Osteoblast (primary cell): ENCODE measurements around the gene HES4. TPM values are rescaled to one million over a fixed set of nuclear protein-coding genes. Genes with fewer than 3 reads are reported as not detected.
A peak's percentile ranks its signal among the peaks of the same experiment; 100 is the strongest.

ENCODE experiments used
- DNase-seq: peaks from one replicate; pipeline ENCODE4 v3.0.0; 2011; ENCODE audit warnings: low spot score, mixed read lengths; ENCODE audit not compliant: insufficient read length; ENCODE audit errors: missing footprints
- H2AFZ ChIP-seq: 2 replicates; pipeline ENCODE4 v1.6.0; 2011; ENCODE audit warnings: mild to moderate bottlenecking, low read length
- H3K27ac ChIP-seq: 2 replicates; pipeline ENCODE4 v1.5.1; 2011; ENCODE audit warnings: mild to moderate bottlenecking, low read depth, low read length, moderate library complexity
- H3K27me3 ChIP-seq: 2 replicates; pipeline ENCODE4 v1.6.0; 2012; ENCODE audit warnings: mild to moderate bottlenecking, control low read depth, inconsistent platforms, low read length, moderate library complexity; ENCODE audit not compliant: insufficient read depth
- H3K36me3 ChIP-seq: 2 replicates; pipeline ENCODE4 v1.5.1; 2011; ENCODE audit warnings: mild to moderate bottlenecking, low read length, control low read depth, moderate library complexity; ENCODE audit not compliant: insufficient read depth
- H3K4me1 ChIP-seq: 2 replicates; pipeline ENCODE4 v1.5.1; 2011; ENCODE audit warnings: mild to moderate bottlenecking, low read length, control low read depth, moderate library complexity; ENCODE audit not compliant: insufficient read depth
- H3K4me2 ChIP-seq: 2 replicates; pipeline ENCODE4 v1.6.0; 2011; ENCODE audit warnings: mild to moderate bottlenecking, low read length; ENCODE audit not compliant: insufficient read depth
- H3K4me3 ChIP-seq: fragments of 200-600 bp; sonication (generic); 3 replicates; pipeline ENCODE4 v1.5.1; 2012; ENCODE audit warnings: mild to moderate bottlenecking, low read length, inconsistent platforms; ENCODE audit not compliant: insufficient read depth
- H3K79me2 ChIP-seq: 2 replicates; pipeline ENCODE4 v1.6.0; 2012; ENCODE audit warnings: mild to moderate bottlenecking, low read length, control low read depth, inconsistent platforms; ENCODE audit not compliant: insufficient read depth
- H3K9me3 ChIP-seq: 2 replicates; pipeline ENCODE4 v1.5.1; 2011; ENCODE audit warnings: low read depth, low read length, control low read depth
- H4K20me1 ChIP-seq: 2 replicates; pipeline ENCODE4 v1.6.0; 2012; ENCODE audit warnings: mild to moderate bottlenecking, low read length, control low read depth; ENCODE audit not compliant: insufficient read depth
- total RNA-seq: library from RNA; depleted of rRNA; stranded (reverse); fragments of >200 nt; gene quantifications from 2 replicates; pipeline ENCODE4 v1.2.3, GENCODE V29; 2012
- TF ChIP-seq, protein P1 (sequence below): IDR thresholded peaks from 2 replicates; pipeline ENCODE4 v1.5.1; 2011; ENCODE audit warnings: mild to moderate bottlenecking, low read depth, low read length, moderate library complexity; ENCODE audit errors: extremely low read depth

HES4 gene
- total RNA-seq, 1 donor: 0.72 TPM

- Histone ChIP-seq H3K9me3 (no peaks in the 10 kb centered on the region), H3K4me1 (peaks cover 4% of the 10 kb centered on the region), H2AFZ (peak overlapping the region; percentile 22), H4K20me1 (peaks cover 3% of the 10 kb centered on the region), H3K36me3 (no peaks in the 10 kb centered on the region), H3K27ac (peak overlapping the region; percentile 41), H3K4me2 (peak overlapping the region; percentile 59), H3K4me3 (peak overlapping the region; percentile 60), H3K27me3 (peaks cover 50% of the 10 kb centered on the region), H3K79me2 (no peaks in the 10 kb centered on the region)
- TF ChIP-seq, protein P1, sequence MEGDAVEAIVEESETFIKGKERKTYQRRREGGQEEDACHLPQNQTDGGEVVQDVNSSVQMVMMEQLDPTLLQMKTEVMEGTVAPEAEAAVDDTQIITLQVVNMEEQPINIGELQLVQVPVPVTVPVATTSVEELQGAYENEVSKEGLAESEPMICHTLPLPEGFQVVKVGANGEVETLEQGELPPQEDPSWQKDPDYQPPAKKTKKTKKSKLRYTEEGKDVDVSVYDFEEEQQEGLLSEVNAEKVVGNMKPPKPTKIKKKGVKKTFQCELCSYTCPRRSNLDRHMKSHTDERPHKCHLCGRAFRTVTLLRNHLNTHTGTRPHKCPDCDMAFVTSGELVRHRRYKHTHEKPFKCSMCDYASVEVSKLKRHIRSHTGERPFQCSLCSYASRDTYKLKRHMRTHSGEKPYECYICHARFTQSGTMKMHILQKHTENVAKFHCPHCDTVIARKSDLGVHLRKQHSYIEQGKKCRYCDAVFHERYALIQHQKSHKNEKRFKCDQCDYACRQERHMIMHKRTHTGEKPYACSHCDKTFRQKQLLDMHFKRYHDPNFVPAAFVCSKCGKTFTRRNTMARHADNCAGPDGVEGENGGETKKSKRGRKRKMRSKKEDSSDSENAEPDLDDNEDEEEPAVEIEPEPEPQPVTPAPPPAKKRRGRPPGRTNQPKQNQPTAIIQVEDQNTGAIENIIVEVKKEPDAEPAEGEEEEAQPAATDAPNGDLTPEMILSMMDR: no peak
- peak; percentile 99 for DNase-seq
Measured at GRCh38 chr1:1000357-1001056, 610 bp upstream of the HES4 start.

- Histone ChIP-seq H3K36me3 (no peaks in the 10 kb centered on the region), H3K4me1 (peaks cover 4% of the 10 kb centered on the region), H3K4me3 (peak overlapping the region; percentile 60), H4K20me1 (no peaks in the 10 kb centered on the region), H3K4me2 (peak overlapping the region; percentile 32), H3K27ac (no peak overlapping the region), H3K9me3 (no peaks in the 10 kb centered on the region), H3K27me3 (peaks cover 48% of the 10 kb centered on the region), H2AFZ (no peak overlapping the region), H3K79me2 (no peaks in the 10 kb centered on the region)
- TF ChIP-seq, protein P1: no peak
- DNase-seq: peak; percentile 90
Measured at GRCh38 chr1:998995-999724, 737 bp downstream of the HES4 start.

DNA sequence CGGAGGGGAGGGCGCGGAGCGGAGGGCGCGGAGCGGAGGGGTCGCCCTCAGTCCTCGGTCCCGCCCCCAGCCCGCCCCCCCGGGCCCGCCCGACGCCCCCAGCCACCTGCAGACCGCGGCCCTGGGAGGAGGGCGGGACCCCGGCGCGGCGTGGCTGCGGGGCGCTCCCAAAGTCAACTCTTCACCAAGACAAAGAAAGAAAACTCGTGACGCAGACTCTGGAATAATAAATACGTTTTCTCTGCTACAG is 1.2 kb downstream of the HES4 start:
- H3K27ac ChIP-seq: no peak overlapping the region
- TF ChIP-seq, protein P1: no peak
- no peak for DNase-seq
- no peak overlapping the region for H2AFZ ChIP-seq
- peak overlapping the region; percentile 60 for H3K4me3 ChIP-seq
- H3K4me1 ChIP-seq: peaks cover 4% of the 10 kb centered on the region
- peaks cover 48% of the 10 kb centered on the region for H3K27me3 ChIP-seq
- no peaks in the 10 kb centered on the region for H3K9me3 ChIP-seq
- no peaks in the 10 kb centered on the region for H3K79me2 ChIP-seq
- H3K36me3 ChIP-seq: no peaks in the 10 kb centered on the region
- H4K20me1 ChIP-seq: no peaks in the 10 kb centered on the region
- peak overlapping the region; percentile 32 for H3K4me2 ChIP-seq

DNA sequence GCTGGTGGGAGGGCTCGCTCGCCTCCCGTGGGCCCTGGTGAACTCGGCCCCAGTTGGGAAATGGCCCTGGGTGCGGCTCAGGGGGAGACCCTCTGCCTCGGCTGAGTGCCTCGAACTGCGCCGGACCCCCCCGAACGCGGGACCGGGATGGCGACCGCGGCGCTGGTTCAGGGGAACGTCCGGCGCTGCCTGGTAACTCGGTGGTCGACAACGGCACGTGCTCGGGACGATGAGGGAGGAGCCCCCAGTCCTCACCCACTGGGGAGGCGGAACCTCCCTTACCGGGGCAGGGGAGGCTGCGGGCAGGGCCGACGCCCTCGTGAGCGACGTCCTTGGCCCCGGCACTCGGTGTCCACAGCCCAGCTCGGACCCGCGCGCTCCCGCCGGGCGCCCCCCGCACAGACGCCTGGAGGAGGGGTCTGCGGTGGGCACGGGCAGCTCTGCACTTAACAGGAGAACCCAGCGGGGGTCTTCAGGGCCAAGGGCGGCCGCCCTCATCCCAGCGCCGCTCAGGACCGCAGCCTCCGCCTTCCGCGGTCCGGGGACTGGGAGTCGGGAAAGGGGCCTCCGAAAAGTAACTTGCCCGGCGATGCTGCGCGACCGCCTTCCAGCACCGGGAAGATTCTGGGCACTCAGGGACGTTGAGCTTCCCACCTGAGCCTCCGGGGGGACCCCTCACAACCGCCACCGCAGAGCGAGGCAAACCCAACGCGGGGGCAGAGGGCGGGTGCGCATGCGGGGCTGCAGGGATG is 1.7 kb downstream of the HES4 start:
- Histone ChIP-seq H3K4me3 (no peak overlapping the region), H3K4me2 (no peak overlapping the region)

More for the DNA sequence above, 1.7 kb downstream of the HES4 start:
- Histone ChIP-seq H3K9me3 (no peaks in the 10 kb centered on the region), H3K36me3 (no peaks in the 10 kb centered on the region), H3K27ac (no peak overlapping the region), H3K79me2 (no peaks in the 10 kb centered on the region), H4K20me1 (no peaks in the 10 kb centered on the region), H2AFZ (no peak overlapping the region), H3K4me1 (peaks cover 4% of the 10 kb centered on the region), H3K27me3 (peaks cover 48% of the 10 kb centered on the region)
- peak; percentile 80 for DNase-seq
- TF ChIP-seq, protein P1: no peak
